HCT116 (cell line): ENCODE results near the gene WIPF3.

ENCODE experiments used
- CBX3 ChIP-seq: IDR thresholded peaks from 2 replicates; pipeline ENCODE4 v1.6.1; 2012; ENCODE audit warnings: low read depth
- CTCF ChIP-seq, 3 experiments: fragments of 200-600 bp in 1 of 3; sonication (generic) in 1 of 3; IDR thresholded peaks in 2 of 3; conservative IDR thresholded peaks in 1 of 3; 2 replicates each; pipeline ENCODE4 v1.5.1; 2012 to 2017; ENCODE audit warnings: low read depth in 2 of 3, low read length in 2 of 3, antibody characterized with exemption in 1 of 3, borderline replicate concordance in 1 of 3, control low read depth in 1 of 3, mild to moderate bottlenecking in 1 of 3, mixed read lengths in 1 of 3, mixed run types in 1 of 3, moderate library complexity in 1 of 3; ENCODE audit not compliant: insufficient read depth in 1 of 3
- EZH2 ChIP-seq: fragments of 200-600 bp; sonication (generic); IDR thresholded peaks from 2 replicates; pipeline ENCODE4 v1.6.1; 2017; ENCODE audit warnings: antibody characterized with exemption, mixed run types
- MAX ChIP-seq: IDR thresholded peaks from 2 replicates; pipeline ENCODE4 v1.6.1; 2012
- POLR2A ChIP-seq: IDR thresholded peaks from 2 replicates; pipeline ENCODE4 v1.7.0; 2011; ENCODE audit warnings: borderline replicate concordance; ENCODE audit not compliant: insufficient read depth, insufficient read length; ENCODE audit errors: extremely low read depth
- SP1 ChIP-seq: IDR thresholded peaks from 2 replicates; pipeline ENCODE4 v1.6.1; 2012; ENCODE audit warnings: low read depth
- SRF ChIP-seq: IDR thresholded peaks from 2 replicates; pipeline ENCODE4 v1.6.1; 2012; ENCODE audit warnings: low read depth
- TCF7L2 ChIP-seq: IDR thresholded peaks from 2 replicates; pipeline ENCODE4 v1.7.0; 2011; ENCODE audit warnings: borderline replicate concordance, inconsistent platforms; ENCODE audit not compliant: insufficient read depth, insufficient read length; ENCODE audit errors: extremely low read depth
- YY1 ChIP-seq: IDR thresholded peaks from 2 replicates; pipeline ENCODE4 v1.6.1; 2011; ENCODE audit warnings: low read length, low read depth, moderate library complexity, mild to moderate bottlenecking; ENCODE audit not compliant: insufficient replicate concordance; ENCODE audit errors: extremely low read depth
- ZNF274 ChIP-seq: fragments of 200-500 bp; sonication (Bioruptor generic); IDR thresholded peaks from 2 replicates; pipeline ENCODE4 v1.6.1; 2014; ENCODE audit warnings: mild to moderate bottlenecking, low read depth, low read length, inconsistent platforms

GRCh38 chr7:29771081-29771816, 35.1 kb upstream of the WIPF3 start:
- TF ChIP-seq POLR2A (no peak), CTCF (IDR thresholded peaks at IDR 0.05 in 2 of 3, conservative IDR thresholded peaks at IDR 0.05 in 1 of 3; ENCODE audit: borderline replicate concordance in 1 of 3, insufficient read depth in 1 of 3, low read depth in 2 of 3, low read length in 2 of 3) (no peak), MAX (no peak), EZH2 (no peak), YY1 (no peak), CBX3 (no peak), SRF (no peak), SP1 (no peak), ZNF274 (no peak), TCF7L2 (no peak)
